HG02938 (cell line): Measurements from ENCODE around the gene GTF2E1.
"Not testable (repeated sequence)": the region's sequence is repeated elsewhere in the genome, so short reads cannot be mapped to it uniquely, and the experiment has no call there.

Experiments used
- ATAC-seq: cut with Tn5 transposase; IDR thresholded peaks from one replicate; pipeline ENCODE4 v1.9.1; 2021; ENCODE audit warnings: mild to moderate bottlenecking, moderate library complexity; ENCODE audit not compliant: unreplicated experiment

The GTF2E1 gene

GRCh38 chr3:120753810-120754209 is 11.3 kb downstream of the GTF2E1 start:
- no peak for ATAC-seq

- no peak for ATAC-seq
Observed at GRCh38 chr3:120756061-120756460, 13.5 kb downstream of the GTF2E1 start.

DNA sequence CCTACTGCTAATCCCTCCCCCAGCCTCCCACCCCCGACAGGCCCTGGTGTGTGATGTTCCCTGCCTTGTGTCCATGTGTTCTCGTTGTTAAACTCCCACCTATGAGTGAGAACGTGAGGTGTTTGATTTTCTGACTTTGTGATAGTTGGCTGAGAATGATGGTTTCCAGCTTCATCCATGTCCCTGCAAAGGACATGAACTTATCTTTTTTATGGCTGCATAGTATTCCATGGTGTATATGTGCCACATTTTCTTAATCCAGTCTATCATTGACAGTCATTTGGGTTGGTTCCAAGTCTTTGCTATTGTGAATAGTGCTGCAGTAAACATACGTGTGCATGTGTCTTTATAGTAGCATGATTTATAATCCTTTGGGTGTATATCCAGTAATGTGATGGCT is 16.0 kb downstream of the GTF2E1 start:
- not testable (repeated sequence) for ATAC-seq

DNA sequence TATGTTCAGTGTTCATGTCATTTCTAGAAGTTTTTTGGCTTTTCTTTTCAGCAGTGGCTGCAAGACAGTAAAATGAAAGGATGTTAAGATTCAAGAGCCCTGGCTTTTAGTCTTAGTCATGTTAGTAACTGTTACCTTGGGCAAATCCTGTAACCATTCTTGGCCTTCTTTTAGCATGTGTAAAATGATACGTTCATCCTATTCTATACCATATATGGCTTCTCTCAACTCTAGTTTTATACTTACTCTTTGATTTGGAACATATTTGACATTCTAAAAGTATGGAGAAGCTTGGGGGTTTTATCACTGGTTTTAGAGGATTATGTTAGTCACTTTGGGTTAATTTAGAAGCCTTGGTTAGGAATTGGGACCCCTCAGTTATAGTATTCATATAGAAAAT is 20.1 kb downstream of the GTF2E1 start:
- ATAC-seq: no peak

GRCh38 chr3:120763601-120764000 is 21.1 kb downstream of the GTF2E1 start:
- ATAC-seq: peak; percentile 86

GRCh38 chr3:120764206-120764605 is 21.7 kb downstream of the GTF2E1 start:
- ATAC-seq: no peak

GRCh38 chr3:120765830-120766493 is 23.4 kb downstream of the GTF2E1 start:
- peak; percentile 43 for ATAC-seq

DNA sequence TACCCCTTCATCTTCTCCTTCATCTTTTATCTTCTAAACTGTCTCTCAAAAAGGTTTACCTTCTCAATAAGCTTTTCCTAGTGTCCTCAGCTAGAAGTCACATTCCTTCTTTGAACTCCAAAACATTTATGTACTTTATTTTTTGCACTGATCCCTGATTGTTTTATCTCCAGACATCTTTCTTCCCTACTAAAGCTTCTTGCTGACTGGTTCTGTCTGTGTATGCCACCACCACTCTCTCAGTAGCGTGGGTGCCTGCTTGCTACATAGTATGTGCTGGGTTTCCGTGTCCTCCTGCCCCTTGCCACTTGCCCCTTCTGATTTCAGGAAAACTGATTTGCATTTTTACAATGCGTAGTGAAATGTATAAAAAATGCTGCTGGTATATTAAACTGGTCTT is 24.0 kb downstream of the GTF2E1 start:
- ATAC-seq: no peak

GRCh38 chr3:120767106-120767505 is 24.6 kb downstream of the GTF2E1 start:
- ATAC-seq: no peak

DNA sequence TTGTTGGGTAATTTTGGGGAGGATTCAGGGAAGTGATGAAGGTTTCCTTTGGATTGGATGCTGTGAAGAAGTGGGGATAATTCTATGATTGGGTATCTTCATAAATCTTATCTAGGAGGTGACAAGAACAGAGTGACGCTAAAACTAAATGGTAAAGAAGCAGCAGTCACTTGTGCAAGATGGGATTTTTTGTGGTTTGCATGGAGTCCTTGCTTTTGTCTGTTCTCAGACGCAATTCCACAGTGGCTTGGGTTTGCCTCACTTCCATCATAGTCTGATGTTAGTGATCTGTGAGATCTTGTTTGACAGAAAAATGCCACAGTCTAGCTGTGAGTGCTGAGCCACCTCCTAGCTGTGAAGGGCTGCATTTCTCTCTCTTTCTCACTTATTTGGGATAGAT is 26.9 kb downstream of the GTF2E1 start:
- no peak for ATAC-seq

DNA sequence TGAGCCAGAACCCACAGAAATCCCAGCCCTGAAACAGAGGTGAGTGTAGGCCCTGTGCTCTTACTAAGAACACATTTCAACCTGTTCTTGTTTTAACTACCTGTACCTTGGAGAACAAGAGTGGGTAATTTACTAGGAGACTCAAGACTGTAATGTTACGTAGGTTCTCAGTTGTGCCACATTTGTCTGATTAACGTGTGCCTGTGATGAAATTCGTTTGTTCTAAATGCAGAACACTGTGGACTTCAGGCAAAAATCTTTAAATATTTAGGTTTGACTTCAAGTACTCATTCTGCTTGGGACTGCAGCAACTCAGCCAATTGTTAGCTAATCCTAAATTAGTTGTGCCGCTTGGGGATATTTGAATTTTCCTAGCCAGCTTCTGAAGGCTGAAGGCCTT is 28.3 kb downstream of the GTF2E1 start:
- ATAC-seq: no peak

DNA sequence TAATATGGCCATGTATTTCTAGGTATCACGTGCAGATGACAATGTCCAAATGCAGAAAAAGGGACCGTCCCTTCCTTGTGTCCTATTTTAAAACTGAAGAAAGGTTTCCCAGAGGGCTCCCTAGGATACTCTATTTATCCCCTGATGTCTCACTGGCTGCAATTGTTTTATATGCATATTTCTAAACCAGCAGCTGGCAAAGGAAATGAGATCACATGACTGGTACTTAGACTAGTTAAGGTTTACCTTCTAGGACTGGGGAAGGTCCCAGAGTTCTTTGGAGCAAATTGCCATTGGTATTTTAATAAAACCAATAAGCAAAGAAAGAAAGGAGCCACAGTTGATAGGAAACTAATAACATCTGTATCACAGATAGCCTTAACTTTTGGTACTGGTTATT is 29.5 kb downstream of the GTF2E1 start:
- ATAC-seq: no peak

- ATAC-seq: peak; percentile 88
Observed at GRCh38 chr3:120773932-120774331, 31.4 kb downstream of the GTF2E1 start.

- ATAC-seq: no peak
Observed at GRCh38 chr3:120775411-120775810, 32.9 kb downstream of the GTF2E1 start.

DNA sequence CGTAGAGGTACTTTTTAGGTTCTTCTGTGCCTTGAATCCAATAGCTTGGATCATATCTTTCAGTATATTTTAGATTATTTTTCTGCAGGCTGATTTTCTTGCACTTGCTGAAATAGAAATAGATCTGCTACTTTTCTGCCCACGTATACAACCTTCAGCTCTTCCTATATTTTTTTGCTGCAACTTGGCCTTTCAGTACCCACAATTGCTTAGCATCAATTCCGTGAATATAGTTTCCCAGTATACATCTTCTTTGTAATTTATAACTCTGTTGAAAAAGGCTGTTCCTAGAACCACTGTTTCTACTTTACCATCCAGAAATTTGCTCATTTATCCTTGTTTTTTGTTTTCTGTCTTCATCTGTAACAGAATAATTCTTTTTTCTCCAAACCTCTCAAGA is 36.2 kb downstream of the GTF2E1 start:
- ATAC-seq: no peak

- ATAC-seq: peak; percentile 95
Observed at GRCh38 chr3:120780977-120781376, 38.4 kb downstream of the GTF2E1 start.

- ATAC-seq: peak; percentile 69
Observed at GRCh38 chr3:120785832-120786231, 43.3 kb downstream of the GTF2E1 start.

GRCh38 chr3:120791010-120791409 is 48.5 kb downstream of the GTF2E1 start:
- ATAC-seq: no peak

DNA sequence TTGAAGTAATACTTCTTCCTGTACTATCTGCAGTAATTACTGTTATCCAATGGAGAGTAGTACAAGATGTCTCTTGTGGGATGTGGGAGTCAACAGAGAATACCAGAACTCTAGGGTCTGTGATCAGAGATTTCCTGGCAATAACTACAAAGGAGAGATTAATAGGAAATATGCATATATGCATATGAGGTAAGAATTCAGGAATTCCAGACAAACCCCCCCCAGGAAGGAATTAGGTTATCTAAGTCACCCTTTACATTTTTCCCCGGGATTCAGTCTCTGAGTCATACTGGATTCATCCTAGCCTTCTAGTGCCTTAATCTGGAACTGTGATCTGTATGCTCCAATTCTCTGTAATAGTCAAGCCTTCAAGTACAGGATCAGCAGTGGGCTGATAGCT is 49.4 kb downstream of the GTF2E1 start:
- no peak for ATAC-seq

- ATAC-seq: no peak
Observed at GRCh38 chr3:120793601-120794000, 51.1 kb downstream of the GTF2E1 start.

- peak; percentile 96 for ATAC-seq
Observed at GRCh38 chr3:120795017-120795648, 52.6 kb downstream of the GTF2E1 start.

- ATAC-seq: no peak
Observed at GRCh38 chr3:120795959-120796358, 53.4 kb downstream of the GTF2E1 start.

- no peak for ATAC-seq
Observed at GRCh38 chr3:120796976-120797375, 54.4 kb downstream of the GTF2E1 start.
